ENCODE results near the gene BICC1. TPM values are rescaled to one million over a fixed set of nuclear protein-coding genes. Genes with fewer than 3 reads are reported as not detected.

BICC1 gene
- total RNA-seq, 1 experiment from 2014 or later = not detected

DNA sequence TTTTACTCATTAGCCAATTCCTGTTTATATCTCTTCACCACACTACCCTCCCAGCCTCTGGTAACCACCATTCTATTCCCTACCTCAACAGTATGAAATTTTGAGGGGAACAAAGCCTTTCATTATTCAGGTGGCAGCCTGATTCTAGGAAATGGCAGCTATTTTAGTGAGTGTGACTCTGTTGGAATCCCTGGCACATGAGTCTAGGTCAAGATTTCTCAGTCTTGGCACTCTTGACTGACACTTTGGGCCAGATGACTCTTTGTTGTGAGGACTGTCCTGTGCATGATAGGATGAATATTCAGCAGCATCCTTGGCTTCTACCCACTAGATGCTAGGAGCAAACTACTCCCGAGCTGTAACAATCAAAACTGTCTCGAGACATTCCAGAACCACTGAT lies 341.0 kb downstream of the BICC1 start:
- ChIA-PET CTCF (no interaction called here), RAD21 (ENCODE audit: low non-redundant PET in 1 of 2, low total read pairs in 2 of 2, uncharacterized antibody in 2 of 2, unreplicated experiment in 2 of 2) (no interaction called here), POLR2A (no interaction called here)
- H3K9me3 ChIP-seq (ENCODE audit: control insufficient read depth in 1 of 2, insufficient read depth in 1 of 2, low read depth in 1 of 2, low read length in 2 of 2) = no peaks in the 10 kb centered on the region
- no peaks in the 10 kb centered on the region for H3K9me2 ChIP-seq (ENCODE audit: insufficient read depth)
- H3K27ac ChIP-seq (ENCODE audit: low read depth, low read length) = no peak overlapping the region
- no peak overlapping the region for H2AFZ ChIP-seq (ENCODE audit: low read depth, low read length, poor library complexity, severe bottlenecking)
- H3K4me1 ChIP-seq (ENCODE audit: control insufficient read depth in 1 of 2, insufficient read depth in 2 of 2, low read length in 2 of 2) = peaks cover 7 to 22% of the 10 kb centered on the region in 2 experiments; a peak in 3 of 4 replicates
- H3K4me2 ChIP-seq (ENCODE audit: low read length) = no peak overlapping the region
- intact Hi-C loops (cut with micrococcal nuclease) = no loop called here
- H3K9ac ChIP-seq (ENCODE audit: low read length) = no peak overlapping the region
- no peak overlapping the region for H3K4me3 ChIP-seq (replicated peaks in 1 of 2; ENCODE audit: low read depth in 1 of 2, low read length in 2 of 2)
- no peak for ATAC-seq
- BruUV-seq (replicated peaks) = no TSS peak
- DNase-seq (ENCODE audit: low read depth, low spot score) = no peak
- H3K36me3 ChIP-seq (ENCODE audit: control insufficient read depth in 1 of 2, insufficient read depth in 2 of 2, low read length in 2 of 2) = no peaks in the 10 kb centered on the region
- no peaks in the 10 kb centered on the region for H4K20me1 ChIP-seq (ENCODE audit: insufficient read depth)
- TF ChIP-seq, protein P1, sequence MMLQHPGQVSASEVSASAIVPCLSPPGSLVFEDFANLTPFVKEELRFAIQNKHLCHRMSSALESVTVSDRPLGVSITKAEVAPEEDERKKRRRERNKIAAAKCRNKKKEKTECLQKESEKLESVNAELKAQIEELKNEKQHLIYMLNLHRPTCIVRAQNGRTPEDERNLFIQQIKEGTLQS (IDR thresholded peaks at IDR 0.05) = no peak
- TF ChIP-seq, protein P2, sequence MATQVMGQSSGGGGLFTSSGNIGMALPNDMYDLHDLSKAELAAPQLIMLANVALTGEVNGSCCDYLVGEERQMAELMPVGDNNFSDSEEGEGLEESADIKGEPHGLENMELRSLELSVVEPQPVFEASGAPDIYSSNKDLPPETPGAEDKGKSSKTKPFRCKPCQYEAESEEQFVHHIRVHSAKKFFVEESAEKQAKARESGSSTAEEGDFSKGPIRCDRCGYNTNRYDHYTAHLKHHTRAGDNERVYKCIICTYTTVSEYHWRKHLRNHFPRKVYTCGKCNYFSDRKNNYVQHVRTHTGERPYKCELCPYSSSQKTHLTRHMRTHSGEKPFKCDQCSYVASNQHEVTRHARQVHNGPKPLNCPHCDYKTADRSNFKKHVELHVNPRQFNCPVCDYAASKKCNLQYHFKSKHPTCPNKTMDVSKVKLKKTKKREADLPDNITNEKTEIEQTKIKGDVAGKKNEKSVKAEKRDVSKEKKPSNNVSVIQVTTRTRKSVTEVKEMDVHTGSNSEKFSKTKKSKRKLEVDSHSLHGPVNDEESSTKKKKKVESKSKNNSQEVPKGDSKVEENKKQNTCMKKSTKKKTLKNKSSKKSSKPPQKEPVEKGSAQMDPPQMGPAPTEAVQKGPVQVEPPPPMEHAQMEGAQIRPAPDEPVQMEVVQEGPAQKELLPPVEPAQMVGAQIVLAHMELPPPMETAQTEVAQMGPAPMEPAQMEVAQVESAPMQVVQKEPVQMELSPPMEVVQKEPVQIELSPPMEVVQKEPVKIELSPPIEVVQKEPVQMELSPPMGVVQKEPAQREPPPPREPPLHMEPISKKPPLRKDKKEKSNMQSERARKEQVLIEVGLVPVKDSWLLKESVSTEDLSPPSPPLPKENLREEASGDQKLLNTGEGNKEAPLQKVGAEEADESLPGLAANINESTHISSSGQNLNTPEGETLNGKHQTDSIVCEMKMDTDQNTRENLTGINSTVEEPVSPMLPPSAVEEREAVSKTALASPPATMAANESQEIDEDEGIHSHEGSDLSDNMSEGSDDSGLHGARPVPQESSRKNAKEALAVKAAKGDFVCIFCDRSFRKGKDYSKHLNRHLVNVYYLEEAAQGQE (IDR thresholded peaks at IDR 0.05; ENCODE audit: low read depth) = no peak
- TF ChIP-seq JUND (IDR thresholded peaks at IDR 0.05) = no peak
- no peaks in the 10 kb centered on the region for H3K79me2 ChIP-seq (ENCODE audit: insufficient read depth, low read length)
- H3K27me3 ChIP-seq (ENCODE audit: insufficient read depth, low read length) = no peaks in the 10 kb centered on the region

DNA sequence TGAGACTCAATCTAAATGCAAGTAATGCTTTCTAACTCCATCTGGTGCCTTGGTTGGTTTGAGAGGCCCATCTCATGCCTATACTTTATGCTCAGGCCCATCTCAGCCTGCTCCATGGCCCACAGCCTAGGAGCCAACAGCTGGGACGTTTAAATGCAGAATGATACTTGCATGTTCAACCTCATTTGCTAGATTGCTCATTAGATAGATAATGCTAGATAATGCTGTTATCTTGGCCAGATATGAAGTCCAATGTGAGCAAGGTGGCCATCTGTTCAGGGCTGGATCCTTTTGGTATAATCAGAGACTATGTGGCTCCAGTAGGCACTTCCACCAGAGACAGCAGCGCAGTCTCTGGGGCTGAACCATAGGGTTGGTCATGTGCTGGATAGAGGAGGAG lies 342.1 kb downstream of the BICC1 start:
- ChIA-PET CTCF (no interaction called here), RAD21 (ENCODE audit: low non-redundant PET in 1 of 2, low total read pairs in 2 of 2, uncharacterized antibody in 2 of 2, unreplicated experiment in 2 of 2) (no interaction called here), POLR2A (no interaction called here)
- intact Hi-C loops (cut with micrococcal nuclease) = no loop called here
- H3K36me3 ChIP-seq (ENCODE audit: control insufficient read depth in 1 of 2, insufficient read depth in 2 of 2, low read length in 2 of 2) = no peaks in the 10 kb centered on the region
- H3K27me3 ChIP-seq (ENCODE audit: insufficient read depth, low read length) = no peaks in the 10 kb centered on the region
- no peak overlapping the region for H3K27ac ChIP-seq (ENCODE audit: low read depth, low read length)
- H3K9me3 ChIP-seq (ENCODE audit: control insufficient read depth in 1 of 2, insufficient read depth in 1 of 2, low read depth in 1 of 2, low read length in 2 of 2) = no peaks in the 10 kb centered on the region
- H3K79me2 ChIP-seq (ENCODE audit: insufficient read depth, low read length) = no peaks in the 10 kb centered on the region
- H4K20me1 ChIP-seq (ENCODE audit: insufficient read depth) = no peaks in the 10 kb centered on the region
- H2AFZ ChIP-seq (ENCODE audit: low read depth, low read length, poor library complexity, severe bottlenecking) = no peak overlapping the region
- ATAC-seq (no peak), DNase-seq (ENCODE audit: low read depth, low spot score) (no peak)
- no TSS peak for BruUV-seq (replicated peaks)
- TF ChIP-seq EGR1 (IDR thresholded peaks at IDR 0.05; ENCODE audit: low read depth) (no peak), EZH2phosphoT487 (IDR thresholded peaks at IDR 0.05; ENCODE audit: borderline replicate concordance) (no peak), POLR2AphosphoS5 (IDR thresholded peaks at IDR 0.05; ENCODE audit: low read depth, low read length) (no peak)
- no peak overlapping the region for H3K4me3 ChIP-seq (replicated peaks in 1 of 2; ENCODE audit: low read depth in 1 of 2, low read length in 2 of 2)
- no peak overlapping the region for H3K4me2 ChIP-seq (ENCODE audit: low read length)
- no peaks in the 10 kb centered on the region for H3K9me2 ChIP-seq (ENCODE audit: insufficient read depth)
- peaks cover 7 to 22% of the 10 kb centered on the region in 2 experiments; a peak in 3 of 4 replicates for H3K4me1 ChIP-seq (ENCODE audit: control insufficient read depth in 1 of 2, insufficient read depth in 2 of 2, low read length in 2 of 2)
- no peak overlapping the region for H3K9ac ChIP-seq (ENCODE audit: low read length)
